ENCODE measurements around the gene SLC25A36. TPM values are rescaled to one million over a fixed set of nuclear protein-coding genes. Genes with fewer than 3 reads are reported as not detected.
"Not testable (repeated sequence)": the region's sequence is repeated elsewhere in the genome, so short reads cannot be mapped to it uniquely, and the experiment has no call there.

The SLC25A36 gene
- total RNA-seq, 1 donor from 2014 or later, result 63.1 TPM

DNA sequence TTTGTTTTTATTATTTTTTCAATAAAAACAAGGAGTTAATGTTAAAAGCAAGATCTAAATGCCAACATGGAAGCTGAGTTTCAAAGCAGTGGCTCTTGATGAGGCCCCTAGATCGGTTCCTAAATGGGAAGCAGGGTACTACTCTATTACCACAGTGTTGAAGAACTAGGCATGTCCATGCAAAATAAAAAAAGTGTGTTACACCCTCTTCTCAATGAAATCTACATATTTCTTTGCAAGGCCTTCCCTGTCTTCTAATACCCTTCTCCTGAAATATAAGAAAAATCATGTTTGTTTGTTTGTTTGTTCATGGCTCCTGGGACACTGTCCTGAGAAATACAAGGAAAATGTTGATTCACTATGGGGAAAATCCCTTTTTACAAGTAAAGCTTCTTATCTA, 12.2 kb upstream of the SLC25A36 start:
- TF ChIP-seq, protein P1, sequence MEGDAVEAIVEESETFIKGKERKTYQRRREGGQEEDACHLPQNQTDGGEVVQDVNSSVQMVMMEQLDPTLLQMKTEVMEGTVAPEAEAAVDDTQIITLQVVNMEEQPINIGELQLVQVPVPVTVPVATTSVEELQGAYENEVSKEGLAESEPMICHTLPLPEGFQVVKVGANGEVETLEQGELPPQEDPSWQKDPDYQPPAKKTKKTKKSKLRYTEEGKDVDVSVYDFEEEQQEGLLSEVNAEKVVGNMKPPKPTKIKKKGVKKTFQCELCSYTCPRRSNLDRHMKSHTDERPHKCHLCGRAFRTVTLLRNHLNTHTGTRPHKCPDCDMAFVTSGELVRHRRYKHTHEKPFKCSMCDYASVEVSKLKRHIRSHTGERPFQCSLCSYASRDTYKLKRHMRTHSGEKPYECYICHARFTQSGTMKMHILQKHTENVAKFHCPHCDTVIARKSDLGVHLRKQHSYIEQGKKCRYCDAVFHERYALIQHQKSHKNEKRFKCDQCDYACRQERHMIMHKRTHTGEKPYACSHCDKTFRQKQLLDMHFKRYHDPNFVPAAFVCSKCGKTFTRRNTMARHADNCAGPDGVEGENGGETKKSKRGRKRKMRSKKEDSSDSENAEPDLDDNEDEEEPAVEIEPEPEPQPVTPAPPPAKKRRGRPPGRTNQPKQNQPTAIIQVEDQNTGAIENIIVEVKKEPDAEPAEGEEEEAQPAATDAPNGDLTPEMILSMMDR (IDR thresholded peaks at IDR 0.05), result no peak
- Mint-ChIP-seq H3K27ac (ENCODE audit: unreplicated experiment) (no peak overlapping the region), H3K36me3 (ENCODE audit: unreplicated experiment) (no peaks in the 10 kb centered on the region), H3K4me3 (ENCODE audit: unreplicated experiment) (no peak overlapping the region), H3K27me3 (ENCODE audit: unreplicated experiment) (peaks cover 76% of the 10 kb centered on the region), H3K4me1 (ENCODE audit: unreplicated experiment) (peaks cover 1% of the 10 kb centered on the region), H3K9me3 (ENCODE audit: unreplicated experiment) (no peaks in the 10 kb centered on the region)
- DNase-seq (ENCODE audit: extremely low spot score, unreplicated experiment), result no peak

DNA sequence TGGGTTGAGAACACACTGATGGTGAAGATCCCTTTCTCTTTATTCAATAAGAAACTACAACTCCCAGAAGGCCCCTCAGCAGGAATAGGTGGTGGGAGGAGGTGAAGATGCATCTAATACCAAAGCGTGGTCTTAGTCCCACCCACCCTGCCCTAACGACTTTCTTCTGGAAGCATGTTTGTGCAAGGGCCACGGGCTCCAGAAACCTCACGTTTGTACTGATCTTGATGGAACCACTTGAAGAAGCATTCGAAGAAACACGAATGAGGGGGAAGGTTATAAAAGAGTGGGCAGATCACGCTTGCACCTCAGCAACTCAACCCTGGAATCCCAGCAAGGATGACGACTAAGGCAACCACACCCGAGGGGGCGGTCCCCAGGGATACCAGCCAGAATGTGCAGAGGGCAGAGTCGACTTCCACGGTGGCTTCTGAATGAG, 10.6 kb upstream of the SLC25A36 start:
- H3K4me3 Mint-ChIP-seq (ENCODE audit: unreplicated experiment), result no peak overlapping the region
- H3K27me3 Mint-ChIP-seq (ENCODE audit: unreplicated experiment), result peaks cover 82% of the 10 kb centered on the region
- TF ChIP-seq, protein P1 (IDR thresholded peaks at IDR 0.05), result no peak
- no peak for DNase-seq (ENCODE audit: extremely low spot score, unreplicated experiment)
- peaks cover 1% of the 10 kb centered on the region for H3K4me1 Mint-ChIP-seq (ENCODE audit: unreplicated experiment)
- H3K36me3 Mint-ChIP-seq (ENCODE audit: unreplicated experiment), result no peaks in the 10 kb centered on the region
- H3K9me3 Mint-ChIP-seq (ENCODE audit: unreplicated experiment), result peaks cover 3% of the 10 kb centered on the region
- no peak overlapping the region for H3K27ac Mint-ChIP-seq (ENCODE audit: unreplicated experiment)

DNA sequence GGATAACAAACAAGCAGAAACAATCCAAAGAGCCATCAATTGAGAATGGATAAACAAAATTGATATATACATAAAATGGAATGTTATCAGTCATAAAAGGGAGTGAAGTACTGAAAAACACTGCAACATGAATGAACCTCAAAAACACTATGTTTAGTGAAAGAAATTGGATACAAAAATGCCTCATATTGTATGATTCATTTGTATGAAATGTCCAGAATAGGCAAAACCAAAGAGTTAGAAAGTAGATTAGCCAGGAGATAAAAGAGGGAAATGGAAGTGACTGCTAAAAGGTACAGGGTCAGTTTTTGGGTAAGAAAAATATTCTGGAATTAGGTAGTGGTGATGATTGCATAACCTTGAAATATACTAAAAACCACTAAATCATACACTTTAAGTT, 9.8 kb upstream of the SLC25A36 start:
- Mint-ChIP-seq H3K36me3 (ENCODE audit: unreplicated experiment) (no peaks in the 10 kb centered on the region), H3K27me3 (ENCODE audit: unreplicated experiment) (peaks cover 82% of the 10 kb centered on the region), H3K9me3 (ENCODE audit: unreplicated experiment) (peaks cover 6% of the 10 kb centered on the region), H3K4me1 (ENCODE audit: unreplicated experiment) (peaks cover 1% of the 10 kb centered on the region), H3K4me3 (ENCODE audit: unreplicated experiment) (no peak overlapping the region), H3K27ac (ENCODE audit: unreplicated experiment) (no peak overlapping the region)
- no peak for DNase-seq (ENCODE audit: extremely low spot score, unreplicated experiment)
- TF ChIP-seq, protein P1 (IDR thresholded peaks at IDR 0.05), result no peak

DNA sequence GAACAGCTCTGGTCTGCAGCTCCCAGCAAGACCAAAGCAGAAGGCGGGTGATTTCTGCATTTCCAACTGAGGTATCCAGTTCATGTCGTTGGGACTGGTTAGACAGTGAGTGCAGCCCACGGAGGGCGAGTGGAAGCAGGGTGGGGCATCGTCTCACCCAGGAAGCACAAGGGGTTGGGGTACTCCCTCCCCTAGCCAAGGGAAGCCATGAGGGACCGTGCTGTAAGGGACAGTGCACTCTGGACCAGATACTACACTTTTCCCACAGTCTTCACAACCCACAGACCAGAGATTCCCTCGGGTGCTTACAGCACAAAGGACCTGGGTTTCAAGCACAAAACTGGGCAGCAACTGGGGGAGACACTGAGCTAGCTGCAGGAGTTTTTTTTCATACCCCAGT, 8.5 kb upstream of the SLC25A36 start:
- Mint-ChIP-seq H3K36me3 (ENCODE audit: unreplicated experiment) (no peaks in the 10 kb centered on the region), H3K4me3 (ENCODE audit: unreplicated experiment) (no peak overlapping the region), H3K27me3 (ENCODE audit: unreplicated experiment) (peaks cover 79% of the 10 kb centered on the region), H3K9me3 (ENCODE audit: unreplicated experiment) (peaks cover 6% of the 10 kb centered on the region), H3K27ac (ENCODE audit: unreplicated experiment) (no peak overlapping the region), H3K4me1 (ENCODE audit: unreplicated experiment) (peaks cover 1% of the 10 kb centered on the region)
- TF ChIP-seq, protein P1 (IDR thresholded peaks at IDR 0.05), result no peak
- no peak for DNase-seq (ENCODE audit: extremely low spot score, unreplicated experiment)

DNA sequence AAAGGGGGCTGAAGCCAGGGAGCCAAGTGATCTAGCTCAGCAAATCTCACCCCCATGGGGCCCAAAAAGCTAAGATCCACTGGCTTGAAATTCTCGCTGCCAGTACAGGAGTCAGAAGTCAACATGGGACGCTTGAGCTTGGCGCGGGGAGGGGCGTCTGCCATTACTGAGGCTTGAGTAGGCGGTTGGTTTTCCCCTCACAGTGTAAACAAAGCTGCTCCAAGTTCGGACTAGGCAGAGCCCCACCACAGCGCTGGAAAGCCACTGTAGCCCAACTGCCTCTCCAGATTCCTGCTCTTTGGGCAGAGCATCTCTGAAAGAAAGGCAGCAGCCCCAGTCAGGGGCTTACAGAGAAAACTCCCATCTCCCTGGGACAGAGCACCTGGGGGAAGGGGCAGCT, 8.1 kb upstream of the SLC25A36 start:
- peaks cover 76% of the 10 kb centered on the region for H3K27me3 Mint-ChIP-seq (ENCODE audit: unreplicated experiment)
- H3K4me3 Mint-ChIP-seq (ENCODE audit: unreplicated experiment), result no peak overlapping the region
- no peaks in the 10 kb centered on the region for H3K36me3 Mint-ChIP-seq (ENCODE audit: unreplicated experiment)
- DNase-seq (ENCODE audit: extremely low spot score, unreplicated experiment), result no peak
- TF ChIP-seq, protein P1 (IDR thresholded peaks at IDR 0.05), result no peak
- H3K27ac Mint-ChIP-seq (ENCODE audit: unreplicated experiment), result no peak overlapping the region
- H3K9me3 Mint-ChIP-seq (ENCODE audit: unreplicated experiment), result peaks cover 6% of the 10 kb centered on the region
- peaks cover 1% of the 10 kb centered on the region for H3K4me1 Mint-ChIP-seq (ENCODE audit: unreplicated experiment)

DNA sequence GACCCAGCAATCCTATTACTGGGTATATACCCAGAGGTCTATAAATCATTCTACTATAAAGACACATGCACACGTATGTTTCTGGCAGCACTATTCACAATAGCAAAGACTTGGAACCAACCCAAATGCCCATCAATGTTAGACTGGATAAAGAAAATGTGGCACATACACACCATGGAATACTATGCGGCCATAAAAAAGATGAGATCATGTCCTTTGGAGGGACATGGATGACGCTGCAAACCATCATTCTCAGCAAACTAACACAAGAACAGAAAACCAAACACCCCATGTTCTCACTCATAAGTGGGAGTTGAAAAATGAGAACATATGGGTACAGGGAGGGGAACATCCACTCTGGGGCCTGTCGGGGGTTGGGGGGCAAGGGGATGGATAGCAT, 2.3 kb upstream of the SLC25A36 start:
- H3K9me3 Mint-ChIP-seq (ENCODE audit: unreplicated experiment); H3K27ac Mint-ChIP-seq (ENCODE audit: unreplicated experiment); H3K36me3 Mint-ChIP-seq (ENCODE audit: unreplicated experiment); H3K4me3 Mint-ChIP-seq (ENCODE audit: unreplicated experiment); DNase-seq (ENCODE audit: extremely low spot score, unreplicated experiment): not testable (repeated sequence)
- H3K4me1 Mint-ChIP-seq (ENCODE audit: unreplicated experiment), result peaks cover 17% of the 10 kb centered on the region
- H3K27me3 Mint-ChIP-seq (ENCODE audit: unreplicated experiment), result peaks cover 39% of the 10 kb centered on the region
